Keratinocyte (primary cell): ENCODE results near the gene ZBTB21.

ENCODE experiments used
- CTCF ChIP-seq, 3 experiments: IDR thresholded peaks in 1 of 3; conservative IDR thresholded peaks in 1 of 3; optimal IDR thresholded peaks in 1 of 3; 2 replicates in 2 of 3; 3 replicates in 1 of 3; pipeline versions ENCODE3 to v1.5.1; 2011; ENCODE audit warnings: low read length in 3 of 3, mild to moderate bottlenecking in 3 of 3, moderate library complexity in 2 of 3, control low read depth in 1 of 3, inconsistent platforms in 1 of 3; ENCODE audit not compliant: insufficient read depth in 2 of 3; ENCODE audit errors: extremely low read depth in 1 of 3
- EZH2 ChIP-seq: IDR thresholded peaks from one replicate; pipeline ENCODE4 v1.6.1; 2012; ENCODE audit warnings: inconsistent platforms, mild to moderate bottlenecking, low read length, moderate library complexity

- TF ChIP-seq CTCF (optimal IDR thresholded peaks at IDR 0.05 in 1 of 3, IDR thresholded peaks at IDR 0.05 in 1 of 3, conservative IDR thresholded peaks at IDR 0.05 in 1 of 3; ENCODE audit: extremely low read depth in 1 of 3, insufficient read depth in 2 of 3, low read length in 3 of 3) (no peak), EZH2 (no peak)
These were observed 9.3 kb downstream of the ZBTB21 start for GRCh38 chr21:42000908-42001307.
